HG03139 (cell line): Measurements from ENCODE around the gene ADAM11.
A peak's percentile ranks its signal among the peaks of the same experiment; 100 is the strongest.

Experiments used
- ATAC-seq: cut with Tn5 transposase; IDR thresholded peaks from one replicate; pipeline ENCODE4 v1.9.1; 2021; ENCODE audit not compliant: unreplicated experiment

ADAM11 gene

GRCh38 chr17:44775136-44775837, 16.5 kb downstream of the ADAM11 start:
- peak; percentile 73 for ATAC-seq

GRCh38 chr17:44775838-44776621, 17.2 kb downstream of the ADAM11 start:
- ATAC-seq: peak; percentile 3

GRCh38 chr17:44776628-44777393, 18.0 kb downstream of the ADAM11 start:
- no peak for ATAC-seq

- no peak for ATAC-seq
Observed at GRCh38 chr17:44777394-44778348, 18.9 kb downstream of the ADAM11 start.

GRCh38 chr17:44778656-44779210, 19.9 kb downstream of the ADAM11 start:
- no peak for ATAC-seq

- ATAC-seq: no peak
Observed at GRCh38 chr17:44779211-44780025, 20.6 kb downstream of the ADAM11 start.

- ATAC-seq: no peak
Observed at GRCh38 chr17:44780161-44780560, 21.4 kb downstream of the ADAM11 start.

GRCh38 chr17:44780845-44781480, 22.2 kb downstream of the ADAM11 start:
- ATAC-seq: no peak

- no peak for ATAC-seq
Observed at GRCh38 chr17:44781551-44782325, 22.9 kb downstream of the ADAM11 start.

GRCh38 chr17:44782326-44782850, 23.6 kb downstream of the ADAM11 start:
- no peak for ATAC-seq

GRCh38 chr17:44785921-44786320, 27.1 kb downstream of the ADAM11 start:
- ATAC-seq: no peak

GRCh38 chr17:44786551-44787081, 27.8 kb downstream of the ADAM11 start:
- no peak for ATAC-seq

GRCh38 chr17:44787271-44787940, 28.6 kb downstream of the ADAM11 start:
- no peak for ATAC-seq

- no peak for ATAC-seq
Observed at GRCh38 chr17:44788139-44788538, 29.4 kb downstream of the ADAM11 start.

GRCh38 chr17:44792276-44792675, 33.5 kb downstream of the ADAM11 start:
- ATAC-seq: no peak

GRCh38 chr17:44793885-44794842, 35.4 kb downstream of the ADAM11 start:
- ATAC-seq: no peak
